GM18873 (cell line): ENCODE measurements around the gene DIS3L2.
"Not testable (repeated sequence)": the region's sequence is repeated elsewhere in the genome, so short reads cannot be mapped to it uniquely, and the experiment has no call there.

ENCODE experiments used
- ATAC-seq: cut with Tn5 transposase; IDR thresholded peaks from one replicate; pipeline ENCODE4 v1.9.1; 2021; ENCODE audit warnings: mild to moderate bottlenecking, moderate library complexity, moderate number of reproducible peaks; ENCODE audit not compliant: unreplicated experiment, low FRiP score

DIS3L2 gene

DNA sequence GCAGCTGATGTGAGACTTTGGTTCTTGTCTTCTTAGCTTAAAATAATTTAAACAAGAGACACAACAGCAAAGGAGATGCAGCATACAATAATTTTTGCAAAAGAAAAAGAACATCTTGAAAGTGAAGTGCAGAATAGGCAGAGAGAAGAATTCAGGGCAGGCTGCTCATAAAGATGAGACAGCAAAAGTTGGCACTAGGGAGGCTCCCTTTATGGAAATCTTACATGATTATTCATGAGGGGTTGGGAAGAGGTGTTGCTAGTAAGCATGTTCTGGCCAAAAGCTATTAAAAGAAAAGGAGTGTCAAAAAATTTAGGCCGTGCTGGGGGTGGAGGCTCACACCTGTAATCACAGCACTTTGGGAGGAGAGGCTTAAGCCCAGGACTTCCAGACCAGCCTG lies 412.8 kb downstream of the DIS3L2 start:
- ATAC-seq, result no peak

DNA sequence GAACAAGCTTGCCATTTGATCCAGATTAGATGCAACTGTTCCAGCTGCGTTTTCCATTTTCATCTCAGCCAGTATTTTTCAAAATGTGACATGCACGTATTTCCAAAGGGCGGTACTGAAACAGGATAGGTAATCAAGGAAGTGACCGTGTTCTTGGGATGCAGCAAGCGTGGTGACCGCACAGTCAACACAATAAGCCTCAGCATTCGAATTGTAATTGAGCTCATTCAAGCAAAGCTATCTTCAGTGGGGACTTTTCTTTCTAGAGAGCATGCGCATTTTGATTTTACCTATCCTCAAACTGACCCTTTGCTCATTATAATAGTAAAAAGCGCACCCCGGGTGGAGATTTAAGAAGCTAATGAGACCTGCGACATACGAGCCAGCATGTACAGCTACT lies 413.7 kb downstream of the DIS3L2 start:
- no peak for ATAC-seq

DNA sequence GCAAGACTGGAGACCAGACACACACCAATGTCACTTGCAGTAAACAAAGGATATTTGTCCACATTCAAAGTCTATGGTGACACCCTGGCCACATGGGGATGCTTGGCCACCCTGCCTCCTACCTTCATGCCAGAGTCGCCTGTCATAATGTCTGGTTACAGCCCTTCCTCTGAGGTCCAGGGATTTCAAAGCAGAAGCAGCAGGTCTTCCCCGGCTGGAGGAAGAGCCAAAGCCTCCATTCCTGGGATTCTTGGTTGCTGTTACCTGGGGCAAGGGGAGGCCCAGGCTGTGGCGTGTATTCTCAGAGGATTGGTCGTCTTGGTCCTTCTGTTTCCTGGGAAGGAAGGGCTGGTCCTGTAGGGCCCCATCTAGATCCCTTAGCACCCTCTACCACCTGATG lies 414.7 kb downstream of the DIS3L2 start:
- ATAC-seq, result no peak

DNA sequence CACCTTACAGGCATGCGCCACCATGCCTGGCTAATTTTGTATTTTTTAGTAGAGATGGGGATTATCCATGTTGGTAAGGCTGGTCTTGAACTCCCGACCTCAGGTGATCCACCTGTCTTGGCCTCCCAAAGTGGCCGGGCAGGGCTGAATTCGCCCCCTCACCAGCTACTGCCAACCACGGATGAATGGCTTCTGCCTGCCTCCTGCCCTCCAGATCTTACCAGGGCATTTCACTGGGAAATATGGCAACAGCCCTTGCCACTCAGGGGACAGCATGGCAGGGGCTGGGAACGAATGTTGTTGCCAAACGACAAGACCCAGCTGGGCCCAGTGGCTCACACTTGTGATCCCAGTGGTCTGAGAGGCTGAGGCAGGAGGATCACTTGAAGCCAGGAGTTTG lies 415.2 kb downstream of the DIS3L2 start:
- no peak for ATAC-seq

DNA sequence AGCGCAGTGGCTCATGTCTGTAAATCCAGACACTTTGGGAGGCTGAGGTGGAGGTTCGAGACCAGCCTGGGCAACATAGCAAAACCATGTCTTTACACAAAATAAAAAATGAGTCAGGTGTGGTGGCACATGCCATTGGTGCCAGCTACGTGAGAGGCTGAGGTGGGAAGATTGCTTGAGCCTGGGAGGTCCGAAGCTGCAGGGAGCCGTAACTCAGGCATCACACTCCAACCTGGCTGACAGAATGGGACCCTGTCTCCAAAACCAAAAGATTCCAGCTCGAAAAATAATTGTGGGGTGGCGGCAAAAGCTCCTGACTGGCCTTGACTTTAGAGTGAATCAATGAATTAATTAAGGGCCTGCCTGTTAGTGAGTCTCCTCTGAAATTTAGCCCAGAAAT lies 415.8 kb downstream of the DIS3L2 start:
- no peak for ATAC-seq

DNA sequence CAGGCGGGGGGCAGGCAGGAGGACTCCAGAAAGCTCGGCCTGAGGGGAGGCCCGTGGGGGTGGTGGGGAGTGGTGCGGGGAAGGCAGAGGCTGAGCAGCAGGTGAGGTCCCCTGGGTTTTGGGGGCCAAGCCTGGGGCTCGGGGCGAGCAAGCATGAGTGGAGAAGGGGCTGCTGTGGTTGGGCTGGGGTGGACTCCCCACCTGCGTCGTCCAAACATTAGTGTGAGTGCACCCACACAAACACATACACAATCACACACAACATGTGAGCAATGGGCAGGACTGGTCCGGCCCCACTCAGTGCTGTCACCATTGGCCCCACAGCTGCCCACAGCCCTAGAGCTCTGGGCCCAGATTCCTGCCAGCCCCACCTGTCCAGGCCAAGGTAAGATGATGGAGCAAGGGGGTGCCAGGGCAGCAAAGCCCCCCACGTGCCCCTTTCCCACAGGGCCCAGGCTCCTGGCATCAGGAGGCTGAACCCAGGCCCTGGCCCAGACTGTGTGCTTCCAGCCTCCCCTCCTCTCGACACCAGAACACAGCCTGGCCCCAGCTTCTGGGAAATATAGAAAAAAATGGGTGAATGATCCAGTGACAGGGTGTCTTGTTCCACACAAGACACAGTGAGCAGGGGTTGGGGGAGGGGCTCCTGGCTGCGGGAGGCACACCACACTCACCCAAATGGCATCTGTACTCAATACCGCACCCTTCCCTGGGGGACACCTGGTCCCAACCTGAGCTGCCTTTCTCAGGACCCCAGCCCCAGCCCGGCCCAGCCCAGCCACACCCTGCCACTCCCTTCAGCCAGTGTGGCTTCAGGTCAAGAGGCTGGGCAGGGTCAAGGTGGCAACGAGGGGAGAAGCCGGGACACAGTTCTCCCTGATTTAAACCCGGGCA lies 416.6 kb downstream of the DIS3L2 start:
- no peak for ATAC-seq

DNA sequence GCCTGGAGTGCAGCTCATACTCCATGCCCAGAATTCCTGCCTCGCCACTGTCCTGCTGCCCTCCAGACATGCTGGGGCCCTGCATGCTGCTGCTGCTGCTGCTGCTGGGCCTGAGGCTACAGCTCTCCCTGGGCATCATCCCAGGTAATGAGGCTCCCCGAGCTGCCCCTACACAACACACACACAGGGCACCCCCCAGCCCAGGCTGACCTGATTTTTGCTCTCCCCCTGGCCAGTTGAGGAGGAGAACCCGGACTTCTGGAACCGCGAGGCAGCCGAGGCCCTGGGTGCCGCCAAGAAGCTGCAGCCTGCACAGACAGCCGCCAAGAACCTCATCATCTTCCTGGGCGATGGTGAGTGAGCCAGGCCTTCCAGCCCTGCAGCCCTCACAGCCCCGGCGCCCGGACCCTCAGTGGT lies 417.2 kb downstream of the DIS3L2 start, which contains the start of gene ALPP:
Gene ALPP (plus strand): TSS at position 17 of the 417 bp plus-strand sequence. CDS start 52 bp downstream, at position 69.
- ATAC-seq, result not testable (repeated sequence)

DNA sequence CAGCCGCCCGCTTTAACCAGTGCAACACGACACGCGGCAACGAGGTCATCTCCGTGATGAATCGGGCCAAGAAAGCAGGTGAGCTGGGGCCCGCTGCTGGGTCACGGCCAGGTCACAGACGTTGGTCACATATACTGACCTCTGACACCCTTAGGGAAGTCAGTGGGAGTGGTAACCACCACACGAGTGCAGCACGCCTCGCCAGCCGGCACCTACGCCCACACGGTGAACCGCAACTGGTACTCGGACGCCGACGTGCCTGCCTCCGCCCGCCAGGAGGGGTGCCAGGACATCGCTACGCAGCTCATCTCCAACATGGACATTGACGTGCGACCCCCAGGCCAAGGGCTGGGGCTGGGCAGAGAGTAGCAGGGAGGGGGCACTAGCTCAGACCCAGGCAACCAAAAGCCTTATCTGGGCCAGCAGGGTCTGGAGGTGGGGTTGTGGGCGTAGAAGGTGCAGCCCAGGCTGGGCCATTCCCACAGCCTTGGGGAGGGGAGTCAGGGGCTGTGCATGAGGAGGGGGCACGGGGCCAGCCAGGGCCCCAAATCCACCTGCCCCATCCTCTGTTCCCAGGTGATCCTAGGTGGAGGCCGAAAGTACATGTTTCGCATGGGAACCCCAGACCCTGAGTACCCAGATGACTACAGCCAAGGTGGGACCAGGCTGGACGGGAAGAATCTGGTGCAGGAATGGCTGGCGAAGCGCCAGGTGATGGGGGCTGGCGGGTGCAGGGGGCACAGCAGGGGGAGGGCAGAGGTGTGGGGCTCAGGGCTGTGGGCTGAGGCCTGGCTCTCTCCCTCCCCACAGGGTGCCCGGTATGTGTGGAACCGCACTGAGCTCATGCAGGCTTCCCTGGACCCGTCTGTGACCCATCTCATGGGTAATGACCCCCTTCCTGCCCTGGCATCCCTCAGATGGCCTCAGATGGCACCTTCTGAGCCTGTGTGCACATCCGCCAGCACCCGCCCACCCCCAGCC lies 418.4 kb downstream of the DIS3L2 start:
- ATAC-seq, result not testable (repeated sequence)

DNA sequence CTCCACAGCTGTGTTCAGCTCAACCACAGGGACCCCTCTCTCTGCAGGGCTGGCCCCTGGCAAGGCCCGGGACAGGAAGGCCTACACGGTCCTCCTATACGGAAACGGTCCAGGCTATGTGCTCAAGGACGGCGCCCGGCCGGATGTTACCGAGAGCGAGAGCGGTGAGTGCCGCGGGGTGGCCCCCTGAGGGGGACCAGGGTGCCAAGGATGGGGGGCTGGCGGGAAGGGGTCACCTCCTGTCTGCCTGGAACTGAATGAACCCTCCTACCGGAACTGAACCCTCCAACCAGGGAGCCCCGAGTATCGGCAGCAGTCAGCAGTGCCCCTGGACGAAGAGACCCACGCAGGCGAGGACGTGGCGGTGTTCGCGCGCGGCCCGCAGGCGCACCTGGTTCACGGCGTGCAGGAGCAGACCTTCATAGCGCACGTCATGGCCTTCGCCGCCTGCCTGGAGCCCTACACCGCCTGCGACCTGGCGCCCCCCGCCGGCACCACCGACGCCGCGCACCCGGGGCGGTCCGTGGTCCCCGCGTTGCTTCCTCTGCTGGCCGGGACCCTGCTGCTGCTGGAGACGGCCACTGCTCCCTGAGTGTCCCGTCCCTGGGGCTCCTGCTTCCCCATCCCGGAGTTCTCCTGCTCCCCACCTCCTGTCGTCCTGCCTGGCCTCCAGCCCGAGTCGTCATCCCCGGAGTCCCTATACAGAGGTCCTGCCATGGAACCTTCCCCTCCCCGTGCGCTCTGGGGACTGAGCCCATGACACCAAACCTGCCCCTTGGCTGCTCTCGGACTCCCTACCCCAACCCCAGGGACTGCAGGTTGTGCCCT lies 419.9 kb downstream of the DIS3L2 start:
- ATAC-seq, result not testable (repeated sequence)

DNA sequence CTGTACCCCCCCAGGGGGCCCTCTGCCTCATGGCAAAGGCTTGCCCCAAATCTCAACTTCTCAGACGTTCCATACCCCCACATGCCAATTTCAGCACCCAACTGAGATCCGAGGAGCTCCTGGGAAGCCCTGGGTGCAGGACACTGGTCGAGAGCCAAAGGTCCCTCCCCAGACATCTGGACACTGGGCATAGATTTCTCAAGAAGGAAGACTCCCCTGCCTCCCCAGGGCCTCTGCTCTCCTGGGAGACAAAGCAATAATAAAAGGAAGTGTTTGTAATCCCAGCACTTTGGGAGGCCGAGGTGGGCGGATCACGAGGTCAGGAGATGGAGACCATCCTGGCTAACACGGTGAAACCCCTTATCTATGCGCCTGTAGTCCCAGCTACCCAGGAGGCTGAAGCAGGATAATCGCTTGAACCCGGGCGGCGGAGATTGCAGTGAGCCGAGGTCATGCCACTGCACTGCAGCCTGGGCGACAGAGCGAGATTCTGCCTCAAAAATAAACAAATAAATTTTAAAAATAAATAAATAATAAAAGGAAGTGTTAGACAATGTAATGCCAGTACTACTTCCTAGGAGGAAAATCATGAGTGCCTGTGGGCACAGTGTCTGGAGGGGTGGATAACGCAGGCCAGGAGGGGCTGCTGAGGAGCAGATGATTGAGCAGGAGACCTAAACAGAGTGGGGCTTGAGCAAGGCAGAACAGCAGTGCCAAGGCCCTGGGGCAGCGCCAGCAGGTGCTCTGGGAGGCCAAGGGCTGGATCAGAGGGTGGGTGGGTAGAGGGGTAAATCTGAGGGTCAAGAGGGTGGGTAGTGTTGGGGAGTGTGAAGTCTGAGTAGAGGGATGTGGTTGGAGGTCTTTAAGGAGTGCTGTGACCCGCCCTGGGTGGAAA lies 421.1 kb downstream of the DIS3L2 start:
- no peak for ATAC-seq

DNA sequence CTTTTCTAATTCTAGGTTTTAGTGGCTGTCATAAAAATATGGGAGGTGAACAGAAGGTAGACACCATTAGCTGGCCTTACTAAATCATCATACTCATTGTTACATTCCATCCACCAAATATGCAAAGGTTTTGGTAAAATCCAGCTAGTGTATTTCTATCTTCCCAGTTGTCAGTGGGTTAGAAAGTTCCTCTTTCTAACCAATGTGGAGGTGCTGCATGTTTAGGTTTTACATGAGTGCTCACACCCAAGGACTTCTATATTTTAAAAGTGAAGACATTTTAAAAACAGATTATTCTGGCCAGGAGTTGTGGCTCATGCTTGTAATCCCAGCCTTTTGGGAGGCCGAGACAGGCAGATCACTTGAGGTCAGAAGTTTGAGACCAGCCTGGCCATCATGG lies 423.0 kb downstream of the DIS3L2 start:
- ATAC-seq, result no peak

DNA sequence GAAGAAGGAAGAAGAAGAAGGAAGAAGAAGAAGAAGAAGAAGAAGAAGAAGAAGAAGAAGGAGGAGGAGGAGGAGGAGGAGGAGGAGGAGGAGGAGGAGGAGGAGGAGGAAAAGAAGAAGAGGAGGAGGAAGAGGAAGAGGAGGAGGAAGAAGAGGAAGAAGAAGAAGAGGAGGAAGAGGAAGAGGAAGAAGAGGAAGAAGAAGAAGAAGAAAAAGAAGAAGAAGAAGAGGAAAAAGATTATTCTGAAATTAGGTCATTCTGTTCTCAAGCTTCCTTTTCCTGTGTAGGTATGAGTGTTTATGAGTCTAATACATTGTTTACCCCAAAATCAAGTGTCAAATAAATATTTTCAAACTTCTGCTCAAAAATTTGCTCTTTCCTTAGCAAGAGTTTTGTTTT lies 423.5 kb downstream of the DIS3L2 start:
- ATAC-seq, result not testable (repeated sequence)

DNA sequence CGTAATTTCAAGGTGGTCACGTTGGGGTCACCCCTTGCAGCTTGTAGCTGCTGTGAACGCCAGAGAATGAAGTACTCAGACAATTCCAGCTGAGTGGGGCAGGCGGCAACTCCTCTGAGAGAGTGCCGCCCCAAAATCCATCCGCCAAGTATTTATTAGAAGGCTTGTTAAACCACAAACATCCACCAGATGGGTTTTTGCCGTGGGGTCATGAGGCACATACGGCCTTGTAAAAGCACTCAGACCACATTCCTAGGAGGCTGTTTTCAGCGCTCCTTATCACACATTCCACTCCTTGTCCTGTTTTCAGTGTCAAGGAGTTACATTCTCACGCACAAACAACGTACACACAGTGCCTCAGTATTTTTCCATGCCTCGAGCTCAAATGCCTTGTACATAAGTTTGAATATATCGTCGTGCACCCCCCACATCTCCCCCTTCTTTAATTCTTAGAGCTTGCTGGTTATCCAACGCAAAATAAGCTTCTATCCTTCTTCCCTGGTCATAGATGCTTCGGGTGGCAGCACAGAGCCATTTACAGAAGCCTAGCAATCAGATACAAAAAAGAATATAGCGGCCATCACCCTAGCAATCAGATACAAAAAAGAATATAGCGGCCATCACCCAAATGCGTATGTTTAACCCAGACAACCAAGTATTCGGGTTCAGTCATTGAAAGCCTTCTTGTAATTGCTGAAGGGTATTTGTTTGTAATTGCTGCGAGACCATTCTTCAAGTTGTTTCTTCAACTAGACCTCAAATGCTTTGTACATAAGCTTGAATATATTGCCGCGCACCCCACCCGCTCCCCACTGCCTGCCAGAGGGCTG lies 424.4 kb downstream of the DIS3L2 start:
- no peak for ATAC-seq

DNA sequence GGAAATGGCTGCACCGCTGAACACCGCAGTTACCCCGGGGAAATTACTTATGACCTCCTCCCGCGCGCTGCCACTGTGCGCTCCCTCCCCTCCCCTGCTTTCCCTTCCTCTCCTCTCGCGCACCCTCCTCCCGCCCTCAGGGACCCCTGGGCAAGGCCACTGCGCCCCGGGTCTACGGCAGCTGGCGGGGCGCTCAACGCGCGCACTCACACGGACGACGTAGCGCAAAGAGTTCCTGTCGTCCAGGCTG lies 424.9 kb downstream of the DIS3L2 start:
- ATAC-seq, result no peak
